Measurements from ENCODE around the gene PPIP5K2.
A peak's percentile ranks its signal among the peaks of the same experiment; 100 is the strongest.
"Not testable (repeated sequence)": the region's sequence is repeated elsewhere in the genome, so short reads cannot be mapped to it uniquely, and the experiment has no call there.

Gene PPIP5K2

DNA sequence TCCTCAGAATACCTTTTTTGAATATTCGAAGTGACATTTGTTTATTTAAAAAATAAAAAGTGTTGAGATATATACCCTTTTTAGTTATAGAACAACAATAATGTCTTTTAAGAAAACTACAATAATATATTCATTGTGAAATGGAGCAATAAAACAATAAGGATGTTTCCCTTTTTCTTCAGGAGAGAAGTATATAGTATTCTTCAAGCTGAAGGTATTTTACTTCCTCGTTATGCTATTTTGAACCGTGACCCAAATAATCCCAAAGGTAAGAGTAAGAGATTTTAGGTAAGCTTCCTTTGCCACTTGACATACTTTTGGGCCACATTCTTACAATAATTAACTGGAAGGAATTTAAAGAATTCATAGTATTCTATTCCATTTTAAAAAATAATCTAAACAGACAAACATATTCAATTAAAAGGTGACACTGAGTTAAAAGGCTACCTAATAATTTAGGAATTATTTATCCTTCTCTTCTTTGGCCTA, 18.1 kb downstream of the PPIP5K2 start:
- DNase-seq (ENCODE audit: extremely low read depth, low read depth): no peak
- TF ChIP-seq, protein P1, sequence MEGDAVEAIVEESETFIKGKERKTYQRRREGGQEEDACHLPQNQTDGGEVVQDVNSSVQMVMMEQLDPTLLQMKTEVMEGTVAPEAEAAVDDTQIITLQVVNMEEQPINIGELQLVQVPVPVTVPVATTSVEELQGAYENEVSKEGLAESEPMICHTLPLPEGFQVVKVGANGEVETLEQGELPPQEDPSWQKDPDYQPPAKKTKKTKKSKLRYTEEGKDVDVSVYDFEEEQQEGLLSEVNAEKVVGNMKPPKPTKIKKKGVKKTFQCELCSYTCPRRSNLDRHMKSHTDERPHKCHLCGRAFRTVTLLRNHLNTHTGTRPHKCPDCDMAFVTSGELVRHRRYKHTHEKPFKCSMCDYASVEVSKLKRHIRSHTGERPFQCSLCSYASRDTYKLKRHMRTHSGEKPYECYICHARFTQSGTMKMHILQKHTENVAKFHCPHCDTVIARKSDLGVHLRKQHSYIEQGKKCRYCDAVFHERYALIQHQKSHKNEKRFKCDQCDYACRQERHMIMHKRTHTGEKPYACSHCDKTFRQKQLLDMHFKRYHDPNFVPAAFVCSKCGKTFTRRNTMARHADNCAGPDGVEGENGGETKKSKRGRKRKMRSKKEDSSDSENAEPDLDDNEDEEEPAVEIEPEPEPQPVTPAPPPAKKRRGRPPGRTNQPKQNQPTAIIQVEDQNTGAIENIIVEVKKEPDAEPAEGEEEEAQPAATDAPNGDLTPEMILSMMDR (IDR thresholded peaks at IDR 0.05; ENCODE audit: low read depth, low read length): no peak

DNA sequence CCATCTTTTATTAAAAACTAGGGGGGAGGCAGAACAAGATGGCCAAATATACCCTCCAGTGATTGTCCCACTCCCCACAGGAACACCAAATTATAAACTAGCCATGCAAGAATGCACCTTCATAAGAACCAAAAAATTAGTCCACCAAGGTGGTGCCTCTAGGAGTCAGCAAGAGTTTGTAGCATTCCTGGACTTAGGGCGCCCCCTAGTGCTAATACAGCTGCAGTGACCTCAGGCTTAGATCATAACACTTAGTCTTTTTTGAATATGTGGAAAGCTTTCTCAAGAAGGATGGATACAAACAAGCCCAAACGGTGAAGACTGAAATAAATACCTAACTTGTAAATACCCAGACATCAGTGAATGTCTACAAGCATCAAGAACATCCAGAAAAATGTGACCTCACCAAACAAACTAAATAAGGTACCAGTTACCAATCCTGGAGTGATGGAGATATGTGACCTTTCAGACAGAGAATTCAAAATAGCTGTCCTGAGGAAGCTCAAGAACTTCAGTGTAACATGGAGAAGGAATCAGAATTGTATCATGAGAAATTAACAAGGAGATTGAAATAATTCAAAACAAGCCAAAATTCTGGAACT, 19.3 kb downstream of the PPIP5K2 start:
- TF ChIP-seq, protein P1 (IDR thresholded peaks at IDR 0.05; ENCODE audit: low read depth, low read length): peak; percentile 93
- peak; percentile 53 for DNase-seq (ENCODE audit: extremely low read depth, low read depth)

DNA sequence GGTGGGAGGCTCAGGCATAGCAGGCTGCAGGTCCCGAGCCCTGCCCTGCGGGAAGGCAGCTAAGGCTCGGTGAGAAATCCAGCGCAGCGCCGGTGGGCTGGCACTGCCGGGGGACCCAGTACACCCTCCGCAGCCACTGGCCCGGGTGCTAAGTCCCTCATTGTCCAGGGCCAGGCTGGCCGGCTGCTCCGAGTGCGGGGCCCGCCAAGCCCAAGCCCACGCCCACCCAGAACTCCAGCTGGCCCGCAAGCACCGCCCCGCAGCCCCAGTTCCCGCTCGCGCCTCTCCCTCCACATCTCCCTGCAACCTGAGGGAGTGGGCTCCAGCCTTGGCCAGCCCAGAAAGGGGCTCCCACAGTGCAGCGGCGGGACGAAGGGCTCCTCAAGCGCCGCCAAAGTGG, 22.0 kb downstream of the PPIP5K2 start:
- DNase-seq (ENCODE audit: extremely low read depth, low read depth): not testable (repeated sequence)

DNA sequence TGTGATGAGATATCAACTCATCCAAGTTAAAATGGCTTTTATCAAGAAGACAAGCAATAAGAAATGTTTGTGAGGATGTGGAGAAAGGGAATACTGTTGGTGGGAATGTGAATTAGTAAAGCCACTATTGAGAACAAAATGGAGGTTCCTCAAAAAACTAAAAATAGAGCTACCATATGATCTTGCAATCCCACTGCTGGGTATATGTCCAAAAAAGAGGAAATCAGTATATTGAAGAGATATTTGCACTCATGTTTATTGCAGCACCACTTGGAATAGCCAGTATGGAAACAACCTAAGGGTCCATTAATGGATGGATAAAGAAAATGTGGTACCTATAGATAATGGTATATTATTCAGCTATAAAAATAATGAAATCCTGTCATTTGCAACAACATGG, 25.1 kb downstream of the PPIP5K2 start:
- TF ChIP-seq, protein P1 (IDR thresholded peaks at IDR 0.05; ENCODE audit: low read depth, low read length): no peak
- no peak for DNase-seq (ENCODE audit: extremely low read depth, low read depth)

DNA sequence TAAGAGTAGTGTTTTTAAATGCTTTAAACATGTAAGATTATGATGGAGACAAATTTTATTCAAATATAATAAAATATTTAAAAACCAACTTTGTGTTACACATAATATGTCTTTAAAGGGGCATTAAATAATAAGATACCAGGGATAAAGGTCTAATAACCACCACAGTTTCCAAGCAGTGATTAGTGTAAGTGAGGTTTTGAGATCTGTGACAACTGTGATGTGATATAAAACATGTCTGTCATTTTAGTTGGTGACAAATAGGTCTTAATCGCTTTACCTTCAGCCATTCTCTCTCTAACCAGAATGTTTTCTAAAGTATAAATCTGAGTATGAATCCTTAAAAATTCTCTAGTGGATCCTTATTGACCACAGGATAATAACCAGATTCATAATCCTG, 28.1 kb downstream of the PPIP5K2 start:
- DNase-seq (ENCODE audit: extremely low read depth, low read depth): no peak
- TF ChIP-seq, protein P1 (IDR thresholded peaks at IDR 0.05; ENCODE audit: low read depth, low read length): no peak

DNA sequence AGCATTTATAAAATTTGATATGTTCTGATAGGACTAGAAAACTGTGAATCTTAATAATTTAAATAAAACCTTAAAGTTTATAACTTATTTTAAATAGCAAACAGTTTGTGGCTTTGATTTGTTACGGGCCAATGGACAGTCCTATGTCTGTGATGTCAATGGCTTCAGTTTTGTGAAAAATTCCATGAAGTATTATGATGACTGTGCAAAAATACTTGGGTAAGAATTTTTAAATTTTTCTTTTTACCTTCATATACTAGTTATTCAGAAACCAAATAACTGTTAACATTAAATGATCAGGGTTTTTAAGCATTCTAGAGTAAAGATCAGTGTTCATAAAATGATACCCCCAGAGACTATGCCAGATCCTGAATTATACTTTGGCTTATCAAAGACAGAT, 31.1 kb downstream of the PPIP5K2 start:
- DNase-seq (ENCODE audit: extremely low read depth, low read depth): no peak

DNA sequence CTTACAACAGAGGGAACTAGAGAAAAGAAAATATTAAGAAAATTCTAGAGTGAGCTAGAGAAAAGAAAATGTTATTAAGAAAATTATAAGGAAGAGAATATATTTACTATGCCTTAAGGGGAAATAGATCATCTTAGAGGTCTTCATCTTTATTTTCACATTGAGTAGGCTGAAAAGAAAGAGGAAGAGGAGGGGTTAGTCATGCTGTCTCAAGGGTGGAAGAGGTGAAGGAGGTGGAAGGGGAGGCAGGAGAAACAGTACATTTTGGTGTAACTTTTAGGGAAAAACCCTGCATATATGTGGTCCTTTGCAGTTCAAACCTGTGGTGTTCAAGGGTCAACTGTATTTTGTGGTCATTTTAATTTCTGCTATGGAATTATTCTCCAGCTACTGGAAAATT, 46.6 kb downstream of the PPIP5K2 start:
- TF ChIP-seq, protein P1 (IDR thresholded peaks at IDR 0.05; ENCODE audit: low read depth, low read length): no peak
- no peak for DNase-seq (ENCODE audit: extremely low read depth, low read depth)

More for the DNA sequence above, 31.1 kb downstream of the PPIP5K2 start:
- TF ChIP-seq, protein P1 (IDR thresholded peaks at IDR 0.05; ENCODE audit: low read depth, low read length): no peak

DNA sequence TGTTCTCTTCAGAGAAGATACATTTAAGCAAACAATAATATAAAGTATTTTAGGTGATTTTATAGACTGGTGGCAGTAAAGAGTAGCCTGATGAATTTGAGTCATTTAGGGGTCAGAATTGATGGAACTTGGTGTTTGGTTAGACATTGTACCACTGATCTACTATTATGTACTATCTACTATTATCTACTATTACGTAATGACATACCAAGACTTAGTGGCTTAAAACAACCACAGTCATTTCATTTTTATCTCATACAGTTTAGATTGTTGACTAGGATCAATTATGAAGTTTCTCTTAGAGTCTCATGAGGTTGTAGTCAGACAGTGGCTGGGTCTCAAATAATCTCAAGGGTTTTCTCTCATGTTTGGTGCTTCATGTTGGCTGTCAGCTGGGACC, 54.0 kb downstream of the PPIP5K2 start:
- DNase-seq (ENCODE audit: extremely low read depth, low read depth): no peak
- TF ChIP-seq, protein P1 (IDR thresholded peaks at IDR 0.05; ENCODE audit: low read depth, low read length): no peak

Data from AG09319 (cell line).